GM19372 (cell line): Measurements from ENCODE around the gene KIFAP3.
"Not testable (repeated sequence)": the region's sequence is repeated elsewhere in the genome, so short reads cannot be mapped to it uniquely, and the experiment has no call there.

Source experiments
- ATAC-seq: cut with Tn5 transposase; IDR thresholded peaks from one replicate; pipeline ENCODE4 v1.9.1; 2021; ENCODE audit warnings: mild to moderate bottlenecking, low read depth, moderate library complexity; ENCODE audit not compliant: unreplicated experiment

KIFAP3 gene

GRCh38 chr1:170064821-170065220 is 9.7 kb downstream of the KIFAP3 start:
- no peak for ATAC-seq

DNA sequence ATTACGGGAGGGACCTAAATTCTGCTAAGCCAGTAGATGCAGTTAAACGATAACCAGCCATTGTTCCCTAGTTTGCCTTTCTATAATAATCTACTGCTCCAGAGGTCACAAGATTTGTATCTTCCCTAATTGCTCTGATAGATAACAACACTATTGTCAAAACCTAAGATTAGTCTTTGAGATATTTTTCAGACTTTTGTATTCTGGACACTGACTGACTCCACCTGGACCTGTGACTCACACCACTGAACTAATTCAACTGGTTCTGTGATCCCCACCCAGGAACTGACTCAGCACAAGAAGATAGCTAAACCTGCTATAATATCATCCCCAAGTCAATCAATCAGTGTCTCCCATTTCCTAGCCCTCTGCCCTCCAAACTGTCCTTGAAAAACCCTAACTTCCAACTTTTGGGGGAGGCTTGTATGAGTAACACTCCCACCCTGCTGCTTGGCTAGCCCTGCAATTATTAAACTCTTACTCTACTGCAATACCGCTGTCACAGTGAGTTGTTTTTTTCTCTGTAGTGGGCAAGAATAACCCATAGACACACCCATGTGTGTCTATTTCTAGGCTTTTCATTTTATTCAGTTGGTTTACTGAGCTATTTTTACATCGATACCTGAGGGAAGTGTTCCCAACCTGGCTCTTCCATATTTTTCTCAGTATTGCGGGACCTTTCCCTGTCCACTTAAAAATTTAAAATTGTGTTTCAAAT is 11.2 kb downstream of the KIFAP3 start:
- ATAC-seq, result no peak

GRCh38 chr1:170061676-170062075 is 12.8 kb downstream of the KIFAP3 start:
- not testable (repeated sequence) for ATAC-seq

DNA sequence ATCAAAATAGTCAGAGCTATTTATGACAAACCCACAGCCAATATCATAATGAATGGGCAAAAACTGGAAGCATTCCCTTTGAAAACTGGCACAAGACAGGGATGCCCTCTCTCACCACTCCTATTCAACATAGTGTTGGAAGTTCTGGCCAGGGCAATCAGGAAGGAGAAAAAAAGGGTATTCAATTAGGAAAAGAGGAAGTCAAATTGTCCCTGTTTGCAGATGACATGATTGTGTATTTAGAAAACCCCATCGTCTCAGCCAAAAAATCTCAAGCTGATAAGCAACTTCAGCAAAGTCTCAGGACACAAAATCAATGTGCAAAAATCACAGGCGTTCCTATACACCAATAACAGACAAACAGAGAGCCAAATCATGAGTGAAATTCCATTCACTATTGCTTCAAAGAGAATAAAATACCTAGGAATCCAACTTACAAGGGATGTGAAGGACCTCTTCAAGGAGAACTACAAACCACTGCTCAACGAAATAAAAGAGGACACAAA is 14.4 kb downstream of the KIFAP3 start:
- not testable (repeated sequence) for ATAC-seq

DNA sequence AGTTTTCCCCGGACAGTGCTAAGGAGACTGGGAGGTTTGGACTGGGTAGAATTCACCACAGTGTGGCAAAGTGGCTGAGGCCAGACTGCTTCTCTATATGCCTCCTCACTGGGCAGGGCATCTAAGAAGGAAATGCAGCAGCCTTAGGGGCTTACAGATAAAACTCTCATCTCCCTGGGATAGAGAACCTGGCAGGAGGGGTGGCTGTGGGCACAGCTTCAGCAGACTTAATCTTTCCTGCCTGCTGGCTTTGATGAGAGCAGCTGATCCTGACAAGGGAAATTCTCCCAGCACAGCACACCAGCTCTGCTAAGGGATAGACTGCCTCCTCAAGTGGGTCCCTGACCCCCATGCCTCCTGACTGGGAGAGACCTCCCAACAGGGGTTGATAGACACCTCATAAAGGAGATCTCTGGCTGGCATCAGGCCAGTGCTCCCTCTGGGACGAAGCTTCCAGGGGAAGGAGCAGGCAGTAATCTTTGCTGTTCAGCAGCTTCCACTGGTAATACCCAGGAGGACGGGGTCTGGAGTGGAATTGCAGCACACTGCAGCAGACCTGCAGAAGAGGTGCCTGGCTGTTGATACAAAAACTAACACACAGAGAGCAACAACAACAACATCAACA is 25.2 kb downstream of the KIFAP3 start:
- no peak for ATAC-seq

- ATAC-seq, result no peak
Measured at GRCh38 chr1:170048515-170048914, 26.0 kb downstream of the KIFAP3 start.

- no peak for ATAC-seq
Measured at GRCh38 chr1:170044187-170044586, 30.3 kb downstream of the KIFAP3 start.

- ATAC-seq, result no peak
Measured at GRCh38 chr1:170041423-170042192, 32.9 kb downstream of the KIFAP3 start.

- no peak for ATAC-seq
Measured at GRCh38 chr1:170032531-170033280, 41.8 kb downstream of the KIFAP3 start.

DNA sequence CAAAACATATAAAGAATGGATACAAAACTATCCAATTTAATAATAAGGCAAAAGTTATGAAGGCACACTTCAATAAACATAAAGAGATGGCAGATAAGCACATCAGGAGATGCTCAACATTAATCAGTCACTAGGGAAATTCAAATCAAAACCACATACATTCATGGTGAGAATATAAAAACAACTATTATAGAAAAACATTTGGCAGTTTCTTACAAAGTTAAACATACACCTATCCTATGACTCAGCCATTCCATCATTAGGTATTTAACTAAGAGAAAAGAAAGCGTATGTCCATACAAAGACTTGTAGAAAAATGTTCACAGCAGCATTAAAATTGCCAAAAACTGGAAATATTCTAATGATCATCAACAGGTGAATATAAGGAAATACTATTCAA is 44.3 kb downstream of the KIFAP3 start:
- ATAC-seq, result no peak

- ATAC-seq, result no peak
Measured at GRCh38 chr1:170027760-170028159, 46.7 kb downstream of the KIFAP3 start.

GRCh38 chr1:170020859-170021258 is 53.6 kb downstream of the KIFAP3 start:
- no peak for ATAC-seq

DNA sequence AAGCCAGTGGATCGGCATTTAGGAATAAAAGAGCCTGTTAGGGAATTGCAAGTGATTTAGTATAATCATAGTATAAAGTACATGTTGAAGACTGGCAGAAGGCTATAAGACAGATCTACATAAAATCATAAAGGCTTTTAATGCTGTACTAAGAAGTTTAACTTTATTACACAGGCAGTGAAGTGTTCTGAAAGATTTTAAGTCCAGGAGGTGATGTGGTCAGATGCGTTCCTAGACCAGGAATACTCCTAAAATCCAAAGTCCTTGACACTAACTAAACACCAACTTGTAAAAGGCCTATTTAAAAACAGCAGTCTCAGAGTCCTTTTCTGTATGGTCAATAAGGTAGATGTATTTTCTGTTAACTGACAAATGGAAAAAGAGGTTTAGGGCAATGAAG is 57.0 kb downstream of the KIFAP3 start:
- ATAC-seq, result no peak

- ATAC-seq, result no peak
Measured at GRCh38 chr1:170012920-170013319, 61.6 kb downstream of the KIFAP3 start.

- no peak for ATAC-seq
Measured at GRCh38 chr1:170010443-170010842, 64.1 kb downstream of the KIFAP3 start.

GRCh38 chr1:170009551-170009950 is 64.9 kb downstream of the KIFAP3 start:
- no peak for ATAC-seq

- not testable (repeated sequence) for ATAC-seq
Measured at GRCh38 chr1:170008745-170009144, 65.8 kb downstream of the KIFAP3 start.

DNA sequence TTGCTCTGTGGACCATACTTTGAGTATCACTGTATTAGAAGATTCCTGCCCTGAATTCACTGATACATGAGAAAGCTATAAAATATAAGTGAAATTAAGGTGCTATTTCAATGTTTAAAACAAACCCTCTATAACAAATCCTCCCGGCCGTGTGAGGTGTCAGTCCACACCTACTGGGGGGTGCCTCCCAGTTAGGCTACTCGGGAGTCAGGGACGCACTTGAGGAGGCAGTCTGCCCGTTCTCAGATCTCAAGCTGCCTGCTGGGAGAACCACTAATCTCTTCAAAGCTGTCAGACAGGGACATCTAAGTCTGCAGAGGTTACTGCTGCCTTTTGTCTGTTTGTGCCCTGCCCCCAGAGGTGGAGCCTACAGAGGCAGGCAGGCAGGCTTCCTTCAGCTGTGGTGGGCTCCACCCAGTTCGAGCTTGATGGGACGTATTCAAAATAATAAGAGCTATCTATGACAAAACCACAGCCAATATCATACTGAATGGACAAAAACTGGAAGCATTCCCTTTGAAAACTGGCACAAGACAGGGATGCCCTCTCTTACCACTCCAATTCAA is 71.1 kb downstream of the KIFAP3 start:
- not testable (repeated sequence) for ATAC-seq

- no peak for ATAC-seq
Measured at GRCh38 chr1:170001266-170001665, 73.2 kb downstream of the KIFAP3 start.

GRCh38 chr1:169999761-170000160 is 74.7 kb downstream of the KIFAP3 start:
- ATAC-seq, result no peak
